Measurements from ENCODE around the gene HIVEP3. TPM values are rescaled to one million over a fixed set of nuclear protein-coding genes. Genes with fewer than 3 reads are reported as not detected.

HIVEP3 gene
- total RNA-seq, 1 experiment from 2014 or later: 0.55 TPM

- TF ChIP-seq ZNF423 (CRISPR knock-in tag; IDR thresholded peaks at IDR 0.05): no peak
- TF ChIP-seq AFF4 (CRISPR knock-in tag; IDR thresholded peaks at IDR 0.05; ENCODE audit: borderline replicate concordance): no peak
- TF ChIP-seq FOXJ3 (CRISPR knock-in tag; IDR thresholded peaks at IDR 0.05; ENCODE audit: borderline replicate concordance): no peak
- no peak for TF ChIP-seq TEAD4 (CRISPR knock-in tag; IDR thresholded peaks at IDR 0.05)
Measured at GRCh38 chr1:41768583-41768982, 150.1 kb downstream of the HIVEP3 start (continued).

GRCh38 chr1:41767534-41768525 lies 150.9 kb downstream of the HIVEP3 start:
- Mint-ChIP-seq H3K27me3 (ENCODE audit: low read depth) (no peaks in the 10 kb centered on the region), H3K27ac (no peak overlapping the region), H3K9me3 (no peaks in the 10 kb centered on the region), H3K4me3 (no peak overlapping the region), H3K36me3 (no peaks in the 10 kb centered on the region), H3K4me1 (no peaks in the 10 kb centered on the region)
- CTCF ChIA-PET: no interaction called here
- no peak for DNase-seq (ENCODE audit: low spot score)
- ATAC-seq: no peak
- POLR2A ChIA-PET: no interaction called here
- TF ChIP-seq ZNF317 (CRISPR knock-in tag; IDR thresholded peaks at IDR 0.05; ENCODE audit: borderline replicate concordance, low read depth): no peak
- no peak for TF ChIP-seq AR (CRISPR knock-in tag; IDR thresholded peaks at IDR 0.05)
- TF ChIP-seq NR3C1 (CRISPR knock-in tag; conservative IDR thresholded peaks at IDR 0.05; ENCODE audit: low read depth): no peak
- TF ChIP-seq NR1H2 (CRISPR knock-in tag; IDR thresholded peaks at IDR 0.05): no peak

GRCh38 chr1:41766546-41766945 lies 152.2 kb downstream of the HIVEP3 start:
- Mint-ChIP-seq H3K27me3 (ENCODE audit: low read depth) (no peaks in the 10 kb centered on the region), H3K4me1 (no peaks in the 10 kb centered on the region), H3K4me3 (no peak overlapping the region), H3K27ac (no peak overlapping the region), H3K36me3 (peaks cover under 1% of the 10 kb centered on the region; the same call in 1 of the 2 replicates), H3K9me3 (peaks cover 7% of the 10 kb centered on the region)
- ChIA-PET POLR2A (no interaction called here), CTCF (no interaction called here)
- no peak for TF ChIP-seq ZMAT4 (CRISPR knock-in tag; IDR thresholded peaks at IDR 0.05)
- no peak for TF ChIP-seq ZNF263 (CRISPR knock-in tag; IDR thresholded peaks at IDR 0.05; ENCODE audit: low read depth)
- TF ChIP-seq CREB1 (CRISPR knock-in tag; IDR thresholded peaks at IDR 0.05): no peak
- TF ChIP-seq ZNF396 (CRISPR knock-in tag; IDR thresholded peaks at IDR 0.05; ENCODE audit: borderline replicate concordance): no peak
- TF ChIP-seq IRF2 (CRISPR knock-in tag; IDR thresholded peaks at IDR 0.05; ENCODE audit: borderline replicate concordance, low read depth): no peak
- DNase-seq (ENCODE audit: low spot score) (no peak), ATAC-seq (no peak)

Measured in WTC11 (cell line).